H1 (cell line): ENCODE measurements around the gene DLST. TPM values are rescaled to one million over a fixed set of nuclear protein-coding genes. Genes with fewer than 3 reads are reported as not detected.
A peak's percentile ranks its signal among the peaks of the same experiment; 100 is the strongest.

Source experiments
- CTCF ChIA-PET: fragments of 300-600 bp; sonication (Branson Sonifier 250); formaldehyde crosslinking; loops from one replicate; lab custom pipeline; 2021; ENCODE audit not compliant: partially characterized antibody; lab: Charles Lee
- POLR2A ChIA-PET: fragments of 300-600 bp; sonication (Branson Sonifier 250); formaldehyde crosslinking; loops from one replicate; lab custom pipeline; 2021; ENCODE audit warnings: inconsistent platforms; ENCODE audit not compliant: partially characterized antibody; lab: Charles Lee
- DNase-seq, 2 experiments: peaks; one replicate each; pipeline versions ENCODE4 v3.0.0 to v3.0.0-alpha.2; 2010 to 2022; ENCODE audit warnings: low spot score in 2 of 2, low read depth in 1 of 2, mixed read lengths in 1 of 2
- FAIRE-seq: peaks from 2 replicates; lab custom pipeline; 2011; peaks lifted over from hg19 to GRCh38; lab: Jason Lieb, UNC
- H2AFZ ChIP-seq: 2 replicates; pipeline ENCODE4 v1.8.1; 2012; ENCODE audit warnings: low read length, inconsistent platforms
- H2AK5ac ChIP-seq: 2 replicates; pipeline ENCODE4 v1.6.1; 2013; ENCODE audit warnings: low read depth, low read length
- H2BK120ac ChIP-seq: replicated peaks from 2 replicates; pipeline ENCODE3; 2013; ENCODE audit warnings: low read depth, low read length, inconsistent platforms
- H2BK12ac ChIP-seq: 2 replicates; pipeline ENCODE4 v1.6.1; 2013; ENCODE audit warnings: low read depth, low read length
- H2BK15ac ChIP-seq: 2 replicates; pipeline ENCODE4 v1.6.1; 2013; ENCODE audit warnings: low read length
- H2BK20ac ChIP-seq: 2 replicates; pipeline ENCODE4 v1.6.1; 2013; ENCODE audit warnings: low read length
- H2BK5ac ChIP-seq: 2 replicates; pipeline ENCODE4 v1.6.1; 2013; ENCODE audit warnings: low read depth, low read length
- H3K14ac ChIP-seq: 2 replicates; pipeline ENCODE4 v1.6.1; 2013; ENCODE audit warnings: inconsistent platforms; ENCODE audit not compliant: insufficient read length
- H3K18ac ChIP-seq: 2 replicates; pipeline ENCODE4 v1.6.1; 2013; ENCODE audit warnings: low read length; ENCODE audit errors: extremely low read depth
- H3K23ac ChIP-seq: 2 replicates; pipeline ENCODE4 v1.6.1; 2013; ENCODE audit warnings: inconsistent platforms; ENCODE audit not compliant: insufficient read length
- H3K23me2 ChIP-seq: 2 replicates; pipeline ENCODE4 v1.6.1; 2013; ENCODE audit warnings: low read depth, low read length
- H3K27ac ChIP-seq: 2 replicates; pipeline ENCODE4 v1.6.1; 2011; ENCODE audit warnings: low read depth, low read length, inconsistent platforms
- H3K27me3 ChIP-seq, 4 experiments: replicated peaks in 1 of 4; 1 replicate in 1 of 4; 2 replicates in 3 of 4; pipeline versions ENCODE4 v1.6.1 to v1.8.1; 2011 to 2013; ENCODE audit warnings: low read length in 3 of 4, mild to moderate bottlenecking in 3 of 4, inconsistent platforms in 2 of 4, mixed read lengths in 2 of 4, moderate library complexity in 1 of 4; ENCODE audit not compliant: control insufficient read depth in 3 of 4, insufficient read depth in 3 of 4; ENCODE audit errors: extremely low read depth in 1 of 4
- H3K36me3 ChIP-seq, 4 experiments: 2 replicates each; pipeline versions ENCODE4 v1.6.1 to v1.8.1; 2011 to 2013; ENCODE audit warnings: mild to moderate bottlenecking in 4 of 4, low read length in 3 of 4, moderate library complexity in 2 of 4, control low read depth in 1 of 4, inconsistent platforms in 1 of 4; ENCODE audit not compliant: insufficient read depth in 4 of 4, control insufficient read depth in 2 of 4
- H3K4ac ChIP-seq: replicated peaks from 2 replicates; pipeline ENCODE3; 2013; ENCODE audit warnings: low read length, low read depth, mixed read lengths, inconsistent platforms; ENCODE audit not compliant: insufficient read length
- H3K4me1 ChIP-seq, 4 experiments: replicated peaks in 1 of 4; 1 replicate in 1 of 4; 2 replicates in 3 of 4; pipeline versions ENCODE4 v1.6.1 to v1.8.1; 2011 to 2013; ENCODE audit warnings: low read length in 3 of 4, inconsistent platforms in 2 of 4, mixed read lengths in 1 of 4; ENCODE audit not compliant: insufficient read depth in 4 of 4, control insufficient read depth in 3 of 4
- H3K4me2 ChIP-seq, 2 experiments: 2 replicates each; pipeline versions ENCODE4 v1.6.1 to v1.8.1; 2011 to 2013; ENCODE audit warnings: low read depth in 2 of 2, low read length in 2 of 2, control low read depth in 1 of 2, inconsistent platforms in 1 of 2, mild to moderate bottlenecking in 1 of 2; ENCODE audit not compliant: insufficient read depth in 1 of 2
- H3K4me3 ChIP-seq, 4 experiments: fragments of 200-600, 300-600 bp in 1 of 4; sonication (generic), shearing (Covaris generic), sonication (Bioruptor Twin) in 1 of 4; 2 replicates each; pipeline versions ENCODE4 v1.5.1 to v1.8.1; 2011 to 2016; ENCODE audit warnings: low read length in 4 of 4, low read depth in 3 of 4, control low read depth in 2 of 4, inconsistent platforms in 2 of 4, mild to moderate bottlenecking in 2 of 4, mixed read lengths in 1 of 4, moderate library complexity in 1 of 4; ENCODE audit not compliant: insufficient read depth in 2 of 4; ENCODE audit errors: extremely low read depth in 1 of 4
- H3K56ac ChIP-seq: replicated peaks from 2 replicates; pipeline ENCODE3; 2013; ENCODE audit warnings: low read depth, mild to moderate bottlenecking, mixed read lengths, low read length, inconsistent platforms; ENCODE audit not compliant: insufficient read length
- H3K79me1 ChIP-seq: 2 replicates; pipeline ENCODE4 v1.6.1; 2013; ENCODE audit warnings: low read depth, low read length, control low read depth
- H3K79me2 ChIP-seq, 2 experiments: 2 replicates each; pipeline versions ENCODE4 v1.6.1 to v1.8.1; 2012 to 2013; ENCODE audit warnings: low read length in 2 of 2, mild to moderate bottlenecking in 2 of 2, inconsistent platforms in 1 of 2; ENCODE audit not compliant: insufficient read depth in 2 of 2, control insufficient read depth in 1 of 2
- H3K9ac ChIP-seq, 4 experiments: replicated peaks in 1 of 4; 1 replicate in 1 of 4; 2 replicates in 3 of 4; pipeline versions ENCODE4 v1.6.1 to v1.8.1; 2011 to 2013; ENCODE audit warnings: low read depth in 3 of 4, low read length in 3 of 4, control low read depth in 2 of 4, mild to moderate bottlenecking in 2 of 4, moderate library complexity in 2 of 4, inconsistent platforms in 1 of 4; ENCODE audit errors: extremely low read depth in 1 of 4
- H3K9me3 ChIP-seq, 2 experiments: 2 replicates each; pipeline versions ENCODE4 v1.6.1 to v1.8.1; 2012 to 2013; ENCODE audit warnings: mild to moderate bottlenecking in 2 of 2, moderate library complexity in 2 of 2, control low read depth in 1 of 2, inconsistent platforms in 1 of 2, low read depth in 1 of 2, low read length in 1 of 2, mixed read lengths in 1 of 2; ENCODE audit not compliant: insufficient read depth in 2 of 2
- H4K20me1 ChIP-seq, 2 experiments: replicated peaks in 1 of 2; 2 replicates each; pipeline versions ENCODE3 to v1.8.1; 2011 to 2013; ENCODE audit warnings: inconsistent platforms in 2 of 2, low read length in 2 of 2, mild to moderate bottlenecking in 1 of 2; ENCODE audit not compliant: insufficient read depth in 2 of 2, control insufficient read depth in 1 of 2
- H4K5ac ChIP-seq: 2 replicates; pipeline ENCODE4 v1.6.1; 2013; ENCODE audit warnings: low read length, low read depth, mixed read lengths, inconsistent platforms; ENCODE audit not compliant: insufficient read length
- H4K8ac ChIP-seq: 2 replicates; pipeline ENCODE4 v1.8.0; 2013; ENCODE audit warnings: mild to moderate bottlenecking, moderate library complexity, low read length, inconsistent platforms; ENCODE audit not compliant: insufficient read depth; ENCODE audit errors: extremely low read depth
- H4K91ac ChIP-seq: replicated peaks from 2 replicates; pipeline ENCODE3; 2013; ENCODE audit warnings: low read length, mixed read lengths, inconsistent platforms; ENCODE audit not compliant: insufficient read length
- WGBS, 2 experiments: shearing (Covaris generic) in 1 of 2; methylation state at CpG; one replicate each; pipeline versions ENCODE4 v1.1.6 to v1.1.7; 2013 to 2015; ENCODE audit warnings: low lambda C conversion rate in 2 of 2, mixed read lengths in 2 of 2, inconsistent platforms in 1 of 2, low coverage in 1 of 2, missing lambda C conversion rate in 1 of 2; ENCODE audit not compliant: insufficient replicate concordance in 2 of 2, insufficient coverage in 1 of 2, insufficient read length in 1 of 2; ENCODE audit errors: extremely low coverage in 1 of 2, missing lambda C conversion rate in 1 of 2; 5-methylcytosine and 5-hydroxymethylcytosine counted together
- polyA plus RNA-seq, 7 experiments: library from polyadenylated mRNA; depleted of rRNA in 3 of 7; stranded (reverse) in 5 of 7; unstranded in 2 of 7; fragments of >200 nt in 5 of 7; fragments of 200-250 nt in 2 of 7; gene quantifications; 1 replicate in 5 of 7; 2 replicates in 1 of 7; 4 replicates in 1 of 7; pipeline versions ENCODE4 v1.2.1 to v1.2.3, GENCODE V29; 2011 to 2013; ENCODE audit warnings: missing spikeins in 2 of 7, mixed read lengths in 2 of 7
- total RNA-seq: library from RNA; stranded (reverse); fragmentation: NEBNext Ultra II Directional; extraction: Animal tissue kit (Norgen Biotek cat#: 25700); gene quantifications from 2 replicates; pipeline ENCODE4 v1.2.1, GENCODE V29; 2021
- TF ChIP-seq, protein P1 (sequence below): IDR thresholded peaks from 2 replicates; pipeline ENCODE4 v1.6.1; 2012; ENCODE audit warnings: inconsistent platforms

The DLST gene
- total and polyA plus RNA-seq, 2 of the 8 experiments (the other 6 are each of a cell fraction or from before 2014, with no cell fraction given) = 96.5 to 117 TPM

GRCh38 chr14:74875941-74876913, 5.5 kb upstream of the DLST start, which contains the start of gene PROX2:
PROX2 (minus strand) TSS chr14:74876145; CDS start chr14:74863834, 12,311 bp downstream.
- H3K23ac ChIP-seq = no peak within 1 kb of the TSS
- 69% methylated on average over 13 of the region's 13 CpGs; no CpG with 5 or more reads in 1 of the 2 experiments for WGBS, 2 experiments
- no peaks in the 10 kb centered on the region; a peak in 1 of 8 replicates for H3K36me3 ChIP-seq
- H2BK5ac ChIP-seq = no peak within 1 kb of the TSS
- no peak within 1 kb of the TSS for H3K18ac ChIP-seq
- no peak within 1 kb of the TSS for H4K91ac ChIP-seq
- no peak for FAIRE-seq
- no peaks in the 10 kb centered on the region for H3K9me3 ChIP-seq
- no peak within 1 kb of the TSS for H3K56ac ChIP-seq
- H3K4me2 ChIP-seq = peak within 1 kb of the TSS in 1 of 2 experiments; percentile 18; a peak in 2 of 4 replicates
- no peaks in the 10 kb centered on the region for H3K79me1 ChIP-seq
- H3K9ac ChIP-seq = no peak within 1 kb of the TSS
- no peak within 1 kb of the TSS for H3K14ac ChIP-seq
- H2BK15ac ChIP-seq = no peak within 1 kb of the TSS
- H2BK120ac ChIP-seq = no peak within 1 kb of the TSS
- no peaks in the 10 kb centered on the region for H3K27me3 ChIP-seq
- H3K27ac ChIP-seq = no peak within 1 kb of the TSS
- H4K20me1 ChIP-seq = no peaks in the 10 kb centered on the region
- ChIA-PET POLR2A (interaction anchor here (1.1 to 3.1 kb wide), 5 partner anchors 9 to 193 kb away, joined by 3 to 14 read pairs (median 4); partner anchors contain the start of gene ZC2HC1C), CTCF (interaction anchor here (1.0 to 17.5 kb wide), 9 partner anchors 9 to 264 kb away, joined by 3 to 364 read pairs (median 5); partner anchors contain the start of gene LTBP2)
- H4K5ac ChIP-seq = no peak within 1 kb of the TSS
- H3K23me2 ChIP-seq = no peaks in the 10 kb centered on the region
- H3K4me3 ChIP-seq = no peak within 1 kb of the TSS
- H2AFZ ChIP-seq = peak within 1 kb of the TSS; percentile 94; the same call in 1 of the 2 replicates
- H3K4me1 ChIP-seq = peaks cover 0 to 7% (median 3%) of the 10 kb centered on the region in 4 experiments; a peak in 3 of 7 replicates
- no peak within 1 kb of the TSS for H4K8ac ChIP-seq
- H3K79me2 ChIP-seq = no peaks in the 10 kb centered on the region
- TF ChIP-seq, protein P1, sequence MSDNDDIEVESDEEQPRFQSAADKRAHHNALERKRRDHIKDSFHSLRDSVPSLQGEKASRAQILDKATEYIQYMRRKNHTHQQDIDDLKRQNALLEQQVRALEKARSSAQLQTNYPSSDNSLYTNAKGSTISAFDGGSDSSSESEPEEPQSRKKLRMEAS = no peak
- H3K4ac ChIP-seq = no peak within 1 kb of the TSS
- no peak within 1 kb of the TSS; the same call in 1 of the 2 replicates for H2BK12ac ChIP-seq
- H2BK20ac ChIP-seq = no peak within 1 kb of the TSS
- no peak for DNase-seq
- no peak within 1 kb of the TSS for H2AK5ac ChIP-seq
